Limb (tissue), 2 donors: ENCODE measurements around the gene BRF1.
"Not testable (repeated sequence)": the region's sequence is repeated elsewhere in the genome, so short reads cannot be mapped to it uniquely, and the experiment has no call there.

Experiments used
- DNase-seq, 2 donors: peaks; one replicate each; pipeline ENCODE4 v3.0.0-alpha.2; 2016; ENCODE audit errors: extremely low spot score in 2 of 2

Gene BRF1

GRCh38 chr14:105333020-105333490, 32.3 kb upstream of the BRF1 start:
- peak in 1 of 2 donors; percentile 28 for DNase-seq

DNA sequence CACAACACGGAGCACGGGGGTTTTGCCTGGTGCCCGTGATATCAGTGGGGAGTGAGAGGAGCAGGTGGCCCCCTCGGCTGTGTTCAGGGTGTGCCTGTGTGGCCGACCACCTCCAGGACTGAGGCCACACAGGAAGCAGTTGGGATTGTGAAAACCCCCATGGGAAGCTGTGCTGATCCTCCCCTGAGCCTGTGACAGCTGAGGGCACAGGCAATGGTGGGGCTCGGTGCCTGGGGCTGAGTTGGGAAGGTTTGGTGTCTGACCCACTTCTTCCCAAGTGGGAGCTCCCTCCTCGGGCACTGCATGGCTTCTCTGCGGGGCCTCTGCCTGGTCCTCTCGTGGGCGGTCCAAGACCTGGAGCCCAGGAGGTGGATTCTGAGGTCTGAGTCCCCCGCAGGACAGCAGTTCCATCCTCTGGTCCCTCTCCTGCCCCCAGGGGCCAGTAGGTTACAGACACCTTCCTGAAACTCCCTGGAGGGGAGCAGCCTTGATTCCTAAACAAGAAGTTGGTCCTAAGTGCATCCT, 31.6 kb upstream of the BRF1 start:
- DNase-seq: peak in 1 of 2 donors; percentile 26

DNA sequence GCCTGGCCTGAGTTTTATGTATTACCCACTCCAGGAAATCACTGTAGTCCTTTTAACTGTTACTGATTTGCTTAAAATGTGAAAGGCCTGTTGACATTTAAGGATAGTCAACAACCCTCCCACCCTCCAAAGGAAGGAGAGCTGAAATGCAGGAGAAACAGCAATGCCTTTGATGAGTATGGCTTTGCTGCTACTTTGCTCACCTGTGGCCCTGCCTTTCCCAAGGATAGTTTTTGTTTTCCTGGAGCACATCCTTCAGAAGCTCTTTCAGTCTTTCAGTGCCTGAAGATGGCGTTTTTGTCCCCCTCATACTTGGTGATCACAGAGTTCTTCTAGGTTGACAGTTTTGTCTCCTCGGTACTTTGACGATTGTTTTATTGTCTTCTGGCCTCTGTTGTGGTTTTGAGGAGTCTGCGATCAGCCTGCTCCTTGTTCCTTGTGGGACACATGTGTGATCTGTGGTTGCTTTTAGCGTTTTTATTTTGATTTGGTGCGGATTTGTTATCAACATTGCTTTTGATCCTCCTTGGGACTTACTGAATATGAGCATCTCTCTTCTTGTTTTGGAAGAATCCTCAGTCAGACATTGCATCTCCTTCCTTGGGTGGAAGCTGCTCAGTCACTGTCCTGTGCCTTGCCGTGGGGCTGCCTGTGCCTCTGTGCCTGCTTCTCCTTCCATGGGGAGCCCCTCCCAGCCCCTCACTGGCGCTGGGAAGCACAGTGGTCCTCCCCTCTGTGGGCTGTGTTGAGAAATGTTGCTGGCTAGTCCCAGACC, 31.0 kb upstream of the BRF1 start:
- no peak for DNase-seq

DNA sequence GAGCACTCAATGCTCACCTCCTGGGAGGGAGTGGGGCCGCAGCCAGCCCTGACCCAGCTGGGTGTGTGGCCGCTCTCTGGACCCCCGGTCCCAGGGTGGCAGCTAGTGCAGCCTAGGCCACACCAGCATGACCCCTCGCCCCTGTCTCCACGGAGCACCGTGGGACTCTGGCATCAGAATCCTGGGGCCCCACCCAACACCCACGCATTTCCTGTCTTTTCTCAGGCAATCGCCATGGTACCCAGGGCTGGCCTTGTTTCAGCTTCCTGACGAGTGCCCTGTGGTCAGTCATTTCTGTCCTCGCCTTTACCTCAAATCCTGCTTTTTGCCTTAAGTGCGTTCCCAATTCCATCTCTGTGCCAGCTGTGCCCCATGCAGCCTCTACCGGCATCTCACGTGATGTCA, 29.7 kb upstream of the BRF1 start:
- no peak for DNase-seq

- no peak for DNase-seq
These were observed 28.8 kb upstream of the BRF1 start for GRCh38 chr14:105329411-105330150.

GRCh38 chr14:105328678-105329390, 28.0 kb upstream of the BRF1 start:
- no peak for DNase-seq

GRCh38 chr14:105328070-105328677, 27.4 kb upstream of the BRF1 start:
- peak in 1 of 2 donors; percentile 22 for DNase-seq

DNA sequence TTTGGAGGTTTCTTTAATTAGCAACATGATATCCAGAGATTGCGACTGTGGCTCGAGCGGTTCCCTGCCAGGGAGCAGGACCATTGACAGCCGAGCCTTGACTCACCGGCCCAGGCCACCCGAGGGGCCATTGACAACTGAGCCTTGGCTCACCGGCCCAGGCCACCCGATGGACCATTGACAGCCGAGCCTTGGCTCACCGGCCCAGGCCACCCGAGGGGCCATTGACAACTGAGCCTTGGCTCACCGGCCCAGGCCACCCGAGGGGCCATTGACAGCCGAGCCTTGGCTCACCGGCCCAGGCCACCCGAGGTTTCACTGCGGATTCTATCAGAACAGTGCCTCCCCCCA, 26.9 kb upstream of the BRF1 start:
- not testable (repeated sequence) for DNase-seq

GRCh38 chr14:105326891-105327694, 26.3 kb upstream of the BRF1 start:
- DNase-seq: peak in 1 of 2 donors; percentile 50

- DNase-seq: no peak
These were observed 25.7 kb upstream of the BRF1 start for GRCh38 chr14:105326568-105326867.

- DNase-seq: peak in 1 of 2 donors; percentile 21
These were observed 25.1 kb upstream of the BRF1 start for GRCh38 chr14:105325716-105326567.

DNA sequence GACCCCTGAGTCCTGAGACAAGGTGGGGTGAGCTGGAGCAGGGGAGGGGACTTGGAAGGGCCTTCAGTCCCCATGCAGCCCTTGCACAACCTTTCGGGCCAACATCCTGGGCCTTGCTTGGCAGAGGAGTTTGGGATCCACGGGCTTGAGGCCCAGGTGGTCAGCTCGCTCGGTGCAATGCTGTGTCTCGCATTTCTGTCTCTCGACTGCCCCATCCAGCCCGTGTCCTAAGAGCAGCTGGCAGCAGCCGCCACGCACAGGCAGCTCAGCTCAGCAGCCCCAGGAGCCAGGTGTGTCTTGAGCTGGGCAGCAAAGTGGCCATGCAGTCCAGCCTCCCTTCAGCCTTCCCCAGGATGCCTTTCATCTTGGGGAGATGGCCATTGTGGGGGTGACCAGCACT, 24.5 kb upstream of the BRF1 start:
- DNase-seq: peak in 1 of 2 donors; percentile 20

DNA sequence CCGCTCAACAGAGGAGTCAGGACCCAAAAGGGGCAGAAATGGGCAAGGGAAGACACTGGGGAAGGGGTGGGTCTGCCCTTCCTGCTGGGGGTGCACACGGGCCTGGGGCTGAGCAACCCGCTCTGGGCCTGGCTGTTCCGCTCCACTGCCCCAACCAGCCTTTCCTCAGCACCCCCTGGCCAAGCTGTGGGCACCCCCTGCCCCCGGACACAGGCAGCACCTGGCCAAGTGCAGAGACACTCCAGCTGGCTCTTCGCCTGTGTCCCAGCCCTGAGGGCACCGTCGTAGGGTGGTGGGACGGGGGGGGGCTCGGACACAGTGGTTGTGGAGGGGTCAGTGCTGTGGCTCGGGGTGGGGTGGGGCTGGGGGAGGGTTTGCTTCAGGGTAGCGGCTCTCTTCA, 24.1 kb upstream of the BRF1 start:
- peak in 1 of 2 donors; percentile 24 for DNase-seq

GRCh38 chr14:105324080-105324778, 23.4 kb upstream of the BRF1 start:
- peak in 1 of 2 donors; percentile 55 for DNase-seq

DNA sequence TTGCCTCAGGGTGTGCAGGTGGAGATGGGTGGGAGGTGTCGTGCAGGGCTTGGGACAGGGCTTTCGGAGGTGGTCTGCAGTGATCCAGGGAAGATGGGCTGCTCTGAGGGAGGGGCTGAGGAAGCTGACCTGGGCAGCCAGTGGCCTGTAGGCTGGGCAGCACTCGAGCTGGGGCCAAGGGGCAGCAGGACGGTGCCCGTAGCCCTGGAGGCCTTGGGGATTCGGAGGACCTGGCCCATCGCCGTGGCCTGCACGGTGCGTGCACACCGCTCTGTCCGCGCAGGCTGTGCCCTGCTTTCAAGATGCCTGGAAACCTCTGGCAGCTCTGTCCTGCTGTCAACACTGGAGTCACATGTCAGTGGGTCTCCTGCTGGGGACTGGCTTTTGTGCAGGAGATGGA, 22.9 kb upstream of the BRF1 start:
- no peak for DNase-seq

- no peak for DNase-seq
These were observed 22.2 kb upstream of the BRF1 start for GRCh38 chr14:105322791-105323556.

DNA sequence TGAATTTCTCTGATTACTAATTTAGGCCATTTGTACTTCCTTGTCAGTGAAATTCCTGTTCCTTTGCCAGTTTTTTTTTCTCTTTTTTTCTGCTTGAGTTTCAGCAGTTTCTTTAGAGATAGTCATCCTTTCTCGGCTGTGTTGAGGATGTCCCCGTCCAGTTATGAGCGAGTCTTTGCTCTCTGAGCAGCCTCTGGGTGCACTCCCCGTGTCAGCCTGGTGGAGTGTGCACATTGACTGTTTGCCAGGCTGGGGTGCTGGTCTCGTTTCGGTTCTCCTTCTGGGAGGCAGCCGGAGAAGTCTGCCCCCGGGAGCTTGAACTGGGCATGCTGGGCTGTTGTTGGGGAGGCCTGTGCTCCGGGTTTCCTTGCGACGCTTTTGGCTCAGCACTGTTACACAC, 16.7 kb upstream of the BRF1 start:
- peak in 1 of 2 donors; percentile 23 for DNase-seq

DNA sequence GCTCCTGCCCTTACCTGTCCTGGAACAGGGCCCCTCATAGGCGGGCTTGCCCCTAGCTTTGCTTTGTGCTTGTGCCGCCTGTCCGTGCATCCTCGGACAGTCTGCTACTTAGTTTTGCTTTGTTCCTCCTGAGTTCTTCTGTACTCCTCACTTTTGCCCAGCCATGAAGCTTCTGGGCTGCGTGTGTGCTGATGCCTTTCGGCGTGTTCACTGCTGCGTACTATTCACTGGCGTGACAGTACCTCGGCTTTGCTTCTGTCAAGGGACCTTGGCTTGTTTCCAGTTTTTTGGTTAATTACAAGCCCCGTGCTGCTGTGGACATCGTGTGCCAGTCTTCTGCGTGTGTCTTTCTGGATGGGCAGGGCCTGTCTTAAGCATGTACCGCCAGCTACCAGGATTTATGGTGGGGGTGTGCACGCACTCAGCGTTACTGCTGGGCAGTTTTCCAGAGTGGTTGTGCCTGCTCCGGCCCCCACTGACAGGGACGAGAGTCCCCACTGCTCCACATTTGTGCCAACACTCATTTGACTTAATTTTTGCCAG, 16.2 kb upstream of the BRF1 start:
- DNase-seq: no peak
